H9 (cell line): ENCODE data around the gene MYNN. TPM values are rescaled to one million over a fixed set of nuclear protein-coding genes. Genes with fewer than 3 reads are reported as not detected.

ENCODE experiments used
- DNase-seq: peaks from one replicate; pipeline ENCODE4 v3.0.0-alpha.2; 2017
- H2AFZ ChIP-seq: one replicate; pipeline ENCODE4 v1.6.1; 2013; ENCODE audit warnings: mild to moderate bottlenecking, low read length, control low read depth, moderate library complexity
- H2AK5ac ChIP-seq: 2 replicates; pipeline ENCODE4 v1.6.1; 2013; ENCODE audit warnings: low read length, control low read depth, mixed read lengths; ENCODE audit not compliant: insufficient read length
- H2BK120ac ChIP-seq: one replicate; pipeline ENCODE4 v1.6.1; 2013; ENCODE audit warnings: low read depth, mild to moderate bottlenecking, low read length, control low read depth, inconsistent platforms; ENCODE audit not compliant: poor library complexity, severe bottlenecking
- H2BK12ac ChIP-seq: 2 replicates; pipeline ENCODE4 v1.6.1; 2013; ENCODE audit warnings: low read length, control low read depth, mixed read lengths, low read depth; ENCODE audit not compliant: insufficient read length
- H2BK15ac ChIP-seq: 2 replicates; pipeline ENCODE4 v1.6.1; 2013; ENCODE audit warnings: low read depth, low read length, control low read depth
- H2BK20ac ChIP-seq: one replicate; pipeline ENCODE4 v1.6.1; 2013; ENCODE audit warnings: low read depth, mild to moderate bottlenecking, low read length, control low read depth, inconsistent platforms; ENCODE audit not compliant: poor library complexity, severe bottlenecking
- H2BK5ac ChIP-seq: 2 replicates; pipeline ENCODE4 v1.6.1; 2013; ENCODE audit warnings: low read length, control low read depth, mixed read lengths; ENCODE audit not compliant: insufficient read length
- H3K14ac ChIP-seq: 2 replicates; pipeline ENCODE4 v1.6.1; 2013; ENCODE audit warnings: low read length, control low read depth; ENCODE audit not compliant: insufficient read depth
- H3K18ac ChIP-seq: 2 replicates; pipeline ENCODE4 v1.6.1; 2013; ENCODE audit warnings: low read depth, mild to moderate bottlenecking, mixed read lengths, low read length, control low read depth; ENCODE audit not compliant: insufficient read length
- H3K23ac ChIP-seq: 2 replicates; pipeline ENCODE4 v1.6.1; 2013; ENCODE audit warnings: low read length, control low read depth, mixed read lengths, low read depth; ENCODE audit not compliant: insufficient read length
- H3K23me2 ChIP-seq: 2 replicates; pipeline ENCODE4 v1.6.1; 2013; ENCODE audit warnings: low read depth, mild to moderate bottlenecking, mixed read lengths, low read length, control low read depth; ENCODE audit not compliant: insufficient read length, poor library complexity, severe bottlenecking
- H3K27ac ChIP-seq: 2 replicates; pipeline ENCODE4 v1.5.1; 2013; ENCODE audit warnings: low read length, control low read depth, mixed read lengths, low read depth; ENCODE audit not compliant: insufficient read length
- H3K27me3 ChIP-seq: 2 replicates; pipeline ENCODE4 v1.6.1; 2013; ENCODE audit warnings: low read length, control low read depth, inconsistent platforms; ENCODE audit not compliant: insufficient read depth
- H3K4ac ChIP-seq: 2 replicates; pipeline ENCODE4 v1.6.1; 2013; ENCODE audit warnings: low read depth, mild to moderate bottlenecking, control low read depth, inconsistent platforms, low read length, moderate library complexity
- H3K4me1 ChIP-seq: 2 replicates; pipeline ENCODE4 v1.6.1; 2013; ENCODE audit warnings: low read length, control low read depth, inconsistent platforms; ENCODE audit not compliant: insufficient read depth
- H3K4me2 ChIP-seq: 2 replicates; pipeline ENCODE4 v1.6.1; 2013; ENCODE audit warnings: low read length, control low read depth, mixed read lengths; ENCODE audit not compliant: insufficient read length, insufficient read depth
- H3K56ac ChIP-seq: 2 replicates; pipeline ENCODE4 v1.6.1; 2013; ENCODE audit warnings: low read depth, mild to moderate bottlenecking, mixed read lengths, low read length, control low read depth; ENCODE audit not compliant: insufficient read length
- H3K79me1 ChIP-seq: 2 replicates; pipeline ENCODE4 v1.6.1; 2013; ENCODE audit warnings: low read depth, mild to moderate bottlenecking, moderate library complexity, low read length, control low read depth, inconsistent platforms; ENCODE audit not compliant: insufficient read depth, poor library complexity, severe bottlenecking
- H3K79me2 ChIP-seq: 2 replicates; pipeline ENCODE4 v1.6.1; 2013; ENCODE audit warnings: low read length, control low read depth, inconsistent platforms; ENCODE audit not compliant: insufficient read depth
- H3K9ac ChIP-seq: 2 replicates; pipeline ENCODE4 v1.6.1; 2013; ENCODE audit warnings: low read length, control low read depth, mixed read lengths; ENCODE audit not compliant: insufficient read length; ENCODE audit errors: extremely low read depth
- H3K9me3 ChIP-seq: one replicate; pipeline ENCODE4 v1.6.1; 2013; ENCODE audit warnings: low read depth, low read length, inconsistent platforms; ENCODE audit not compliant: control insufficient read depth
- H3T11ph ChIP-seq: one replicate; pipeline ENCODE4 v1.6.1; 2013; ENCODE audit warnings: mild to moderate bottlenecking, low read length, control low read depth, inconsistent platforms
- H4K20me1 ChIP-seq: one replicate; pipeline ENCODE4 v1.6.1; 2013; ENCODE audit not compliant: control insufficient read depth, insufficient read length, insufficient read depth
- H4K5ac ChIP-seq: 2 replicates; pipeline ENCODE4 v1.6.1; 2013; ENCODE audit warnings: low read depth, mild to moderate bottlenecking, mixed read lengths, low read length, control low read depth; ENCODE audit not compliant: insufficient read length
- H4K8ac ChIP-seq: replicated peaks from 2 replicates; pipeline ENCODE4 v1.6.1; 2013; ENCODE audit warnings: low read length, control low read depth, mixed read lengths, low read depth; ENCODE audit not compliant: insufficient read length
- H4K91ac ChIP-seq: 2 replicates; pipeline ENCODE4 v1.6.1; 2013; ENCODE audit warnings: low read depth, mild to moderate bottlenecking, moderate library complexity, mixed read lengths, low read length, control low read depth; ENCODE audit not compliant: insufficient read length
- H3K27ac Mint-ChIP-seq, 3 experiments: 2 replicates in 2 of 3; 3 replicates in 1 of 3; pipeline ENCODE4 v1.8.0; 2020 to 2021; ENCODE audit warnings: mixed read lengths in 3 of 3, mild to moderate bottlenecking in 1 of 3, moderate library complexity in 1 of 3
- H3K27me3 Mint-ChIP-seq: 2 replicates; pipeline ENCODE4 v1.8.0; 2021; ENCODE audit warnings: low read depth, mild to moderate bottlenecking, moderate library complexity, mixed read lengths
- H3K36me3 Mint-ChIP-seq, 3 experiments: 2 replicates in 2 of 3; 3 replicates in 1 of 3; pipeline ENCODE4 v1.8.0; 2020 to 2021; ENCODE audit warnings: low read depth in 3 of 3, mixed read lengths in 3 of 3; ENCODE audit not compliant: insufficient read depth in 1 of 3
- H3K4me1 Mint-ChIP-seq, 2 experiments: 2 replicates each; pipeline ENCODE4 v1.8.0; 2020; ENCODE audit warnings: mixed read lengths in 2 of 2
- H3K4me3 Mint-ChIP-seq, 2 experiments: 2 replicates in 1 of 2; 3 replicates in 1 of 2; pipeline ENCODE4 v1.8.0; 2020 to 2021; ENCODE audit warnings: mild to moderate bottlenecking in 2 of 2, mixed read lengths in 2 of 2, moderate library complexity in 1 of 2
- H3K9me3 Mint-ChIP-seq, 2 experiments: 2 replicates in 1 of 2; 3 replicates in 1 of 2; pipeline ENCODE4 v1.8.0; 2020; ENCODE audit warnings: mild to moderate bottlenecking in 2 of 2, mixed read lengths in 2 of 2, moderate library complexity in 1 of 2
- WGBS: extraction: QIAGEN DNeasy Blood & Tissue Kit; methylation state at CpG from one replicate; pipeline ENCODE4 v1.1.7; 2013; ENCODE audit warnings: missing lambda C conversion rate, low lambda C conversion rate, mixed read lengths; ENCODE audit not compliant: insufficient read length; ENCODE audit errors: extremely low coverage; 5-methylcytosine and 5-hydroxymethylcytosine counted together
- total RNA-seq: library from RNA; stranded (reverse); gene quantifications from 2 replicates; pipeline ENCODE4 v1.2.1, GENCODE V29; 2021
- TF ChIP-seq, protein P1 (sequence below): fragments of 200-600 bp; sonication (generic); conservative IDR thresholded peaks from 3 replicates; pipeline ENCODE4 v1.8.0; 2021; ENCODE audit warnings: antibody characterized with exemption, mild to moderate bottlenecking

MYNN gene
- total RNA-seq, 1 experiment from 2014 or later, result 15.9 TPM

DNA sequence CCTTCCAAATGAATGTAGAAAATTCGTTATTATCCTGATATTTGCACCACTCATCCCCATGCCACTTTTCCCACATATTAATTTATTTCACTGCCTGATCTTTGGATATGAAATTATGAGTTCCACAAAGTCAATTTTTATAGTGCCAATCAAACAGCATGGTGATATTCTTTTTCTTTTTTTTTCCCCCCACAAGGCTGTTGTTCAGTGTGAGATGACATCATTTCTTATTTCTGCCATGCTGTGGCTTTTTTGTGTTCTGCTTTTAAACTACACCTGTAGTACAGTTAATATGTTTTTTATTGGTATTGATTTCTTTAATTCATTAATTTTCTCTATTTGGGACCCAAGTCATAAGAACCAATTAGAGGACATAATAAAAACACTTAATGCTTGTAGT is 14.6 kb downstream of the MYNN start:
- H4K5ac ChIP-seq, result no peak overlapping the region
- Mint-ChIP-seq H3K4me3 (no peak overlapping the region), H3K36me3 (peaks cover 11 to 47% (median 32%) of the 10 kb centered on the region in 3 experiments; a peak in 6 of 7 replicates), H3K4me1 (peaks cover 0 to 8% of the 10 kb centered on the region in 2 experiments; a peak in 2 of 4 replicates), H3K27ac (no peak overlapping the region; a peak in 1 of 7 replicates), H3K9me3 (no peaks in the 10 kb centered on the region), H3K27me3 (no peaks in the 10 kb centered on the region)
- H3K9ac ChIP-seq, result no peak overlapping the region
- TF ChIP-seq, protein P1, sequence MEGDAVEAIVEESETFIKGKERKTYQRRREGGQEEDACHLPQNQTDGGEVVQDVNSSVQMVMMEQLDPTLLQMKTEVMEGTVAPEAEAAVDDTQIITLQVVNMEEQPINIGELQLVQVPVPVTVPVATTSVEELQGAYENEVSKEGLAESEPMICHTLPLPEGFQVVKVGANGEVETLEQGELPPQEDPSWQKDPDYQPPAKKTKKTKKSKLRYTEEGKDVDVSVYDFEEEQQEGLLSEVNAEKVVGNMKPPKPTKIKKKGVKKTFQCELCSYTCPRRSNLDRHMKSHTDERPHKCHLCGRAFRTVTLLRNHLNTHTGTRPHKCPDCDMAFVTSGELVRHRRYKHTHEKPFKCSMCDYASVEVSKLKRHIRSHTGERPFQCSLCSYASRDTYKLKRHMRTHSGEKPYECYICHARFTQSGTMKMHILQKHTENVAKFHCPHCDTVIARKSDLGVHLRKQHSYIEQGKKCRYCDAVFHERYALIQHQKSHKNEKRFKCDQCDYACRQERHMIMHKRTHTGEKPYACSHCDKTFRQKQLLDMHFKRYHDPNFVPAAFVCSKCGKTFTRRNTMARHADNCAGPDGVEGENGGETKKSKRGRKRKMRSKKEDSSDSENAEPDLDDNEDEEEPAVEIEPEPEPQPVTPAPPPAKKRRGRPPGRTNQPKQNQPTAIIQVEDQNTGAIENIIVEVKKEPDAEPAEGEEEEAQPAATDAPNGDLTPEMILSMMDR, result no peak
- H2AK5ac ChIP-seq, result no peak overlapping the region
- no peaks in the 10 kb centered on the region for H4K20me1 ChIP-seq
- H3K18ac ChIP-seq, result no peak overlapping the region
- no peaks in the 10 kb centered on the region for H3K4me1 ChIP-seq
- no peak overlapping the region for H4K91ac ChIP-seq
- H2BK20ac ChIP-seq, result no peak overlapping the region
- no peak overlapping the region for H3K27ac ChIP-seq
- H3K56ac ChIP-seq, result no peak overlapping the region
- no peaks in the 10 kb centered on the region for H3K79me1 ChIP-seq
- no peak overlapping the region for H2BK5ac ChIP-seq
- no peak overlapping the region for H3K14ac ChIP-seq
- H4K8ac ChIP-seq, result no peak overlapping the region
- H3K4me2 ChIP-seq, result no peak overlapping the region
- no CpG with 5 or more reads among the region's 1 CpG for WGBS
- no peaks in the 10 kb centered on the region for H3K27me3 ChIP-seq
- no peaks in the 10 kb centered on the region for H3K79me2 ChIP-seq
- no peak for DNase-seq
- H3K23me2 ChIP-seq, result no peaks in the 10 kb centered on the region
- no peak overlapping the region for H3T11ph ChIP-seq
- no peak overlapping the region for H2AFZ ChIP-seq
- no peak overlapping the region for H2BK120ac ChIP-seq
- no peak overlapping the region for H2BK15ac ChIP-seq
- no peak overlapping the region for H3K23ac ChIP-seq
- no peak overlapping the region for H2BK12ac ChIP-seq
- H3K4ac ChIP-seq, result no peak overlapping the region
- H3K9me3 ChIP-seq, result no peaks in the 10 kb centered on the region
